Activated CD4-positive, alpha-beta T cell treated with anti-CD3 and anti-CD28 coated beads, Interleukin-2, amount 50 U/mL, for 24 hours (primary cell): ENCODE measurements around the gene PSMC6.

Experiments
- DNase-seq, 2 donors: peaks; one replicate each; pipeline ENCODE4 v3.0.0-alpha.2; 2020; ENCODE audit warnings: low read depth in 1 of 2, low spot score in 1 of 2

Gene PSMC6

DNA sequence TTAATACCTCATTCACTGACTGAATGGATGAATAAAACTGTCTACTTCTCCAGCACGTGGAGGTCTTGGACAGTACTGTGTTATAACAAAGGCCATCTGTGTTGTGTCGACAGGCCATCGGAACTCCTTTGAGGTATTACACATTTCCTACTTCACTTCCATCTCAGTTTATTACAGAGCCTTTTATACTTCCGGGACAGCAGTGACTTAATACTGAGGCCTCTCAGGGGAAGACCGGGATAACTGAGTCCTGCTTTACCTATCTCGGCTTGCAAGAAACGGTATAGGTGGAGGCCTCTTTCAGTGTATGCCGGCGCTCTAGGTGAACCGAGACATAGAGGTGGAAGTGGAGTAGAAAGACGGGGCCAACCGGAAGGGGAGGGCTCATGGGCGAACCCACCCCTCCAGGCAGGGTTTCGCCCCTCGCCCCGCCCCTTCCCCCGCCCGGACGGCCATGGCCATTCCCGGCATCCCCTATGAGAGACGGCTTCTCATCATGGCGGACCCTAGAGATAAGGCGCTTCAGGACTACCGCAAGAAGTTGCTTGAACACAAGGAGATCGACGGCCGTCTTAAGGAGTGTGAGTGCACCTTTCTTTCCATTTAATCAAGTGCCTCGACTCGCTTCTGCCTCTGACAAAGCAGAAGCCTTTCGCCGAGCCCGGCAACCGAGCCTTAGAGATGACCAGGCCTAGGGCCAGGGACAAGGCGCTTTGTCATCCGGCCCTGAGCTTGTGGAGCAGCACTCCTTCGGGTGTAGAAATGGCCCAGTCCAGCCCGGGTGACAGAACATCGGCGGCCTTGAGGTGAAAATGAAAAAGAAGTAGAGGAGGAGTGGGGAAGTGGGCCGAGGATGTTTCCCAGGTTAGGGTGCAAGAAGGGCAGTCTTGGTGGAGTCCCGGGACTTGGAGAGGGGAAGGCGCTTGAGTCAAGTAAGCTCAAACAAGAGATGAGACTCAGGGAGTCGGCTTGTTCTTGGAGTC is at the start of gene PSMC6:
Gene PSMC6, plus strand, starts transcription at position 477 of the 983 bp plus-strand sequence. Its CDS starts 20 bp downstream, at position 497.
- DNase-seq, result peak; percentile 88 to 94

DNA sequence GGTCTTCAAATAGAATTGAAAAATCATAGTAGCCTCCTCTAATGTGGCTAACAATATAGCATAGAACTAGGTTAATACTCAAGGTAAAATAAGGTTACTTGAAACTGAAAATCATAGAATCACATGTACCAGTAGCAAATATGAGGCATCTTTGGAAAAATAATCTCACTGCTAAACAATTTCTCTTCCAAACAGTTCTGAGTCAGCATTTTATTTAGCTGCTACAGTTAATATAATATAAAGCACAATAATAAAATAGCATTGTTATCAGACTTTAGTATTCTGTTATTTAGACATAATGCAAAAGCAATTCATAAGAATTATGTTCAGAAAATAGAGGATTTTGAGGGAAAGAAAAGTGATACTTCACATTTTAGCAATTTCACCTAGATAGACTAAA is 46.7 kb upstream of the PSMC6 start:
- DNase-seq, result no peak

DNA sequence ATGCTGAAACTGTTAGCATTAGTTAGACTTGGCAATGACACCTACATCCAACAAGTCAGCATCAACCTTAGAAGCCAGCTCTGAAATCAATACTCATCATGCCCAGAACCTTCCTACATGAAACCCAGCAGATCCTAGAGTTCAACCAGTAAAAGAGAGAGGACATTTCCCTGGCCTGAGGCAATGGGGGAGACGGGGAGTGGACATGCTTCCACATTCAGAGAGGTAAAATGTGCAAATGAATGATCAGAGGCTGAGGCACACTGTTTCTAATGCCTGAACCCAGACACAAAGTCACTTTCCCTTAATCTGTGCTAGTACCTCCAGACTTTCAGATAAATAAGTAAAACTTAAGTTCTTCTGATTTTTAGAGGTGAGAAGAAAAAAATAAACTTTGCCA is 46.2 kb upstream of the PSMC6 start:
- no peak for DNase-seq

DNA sequence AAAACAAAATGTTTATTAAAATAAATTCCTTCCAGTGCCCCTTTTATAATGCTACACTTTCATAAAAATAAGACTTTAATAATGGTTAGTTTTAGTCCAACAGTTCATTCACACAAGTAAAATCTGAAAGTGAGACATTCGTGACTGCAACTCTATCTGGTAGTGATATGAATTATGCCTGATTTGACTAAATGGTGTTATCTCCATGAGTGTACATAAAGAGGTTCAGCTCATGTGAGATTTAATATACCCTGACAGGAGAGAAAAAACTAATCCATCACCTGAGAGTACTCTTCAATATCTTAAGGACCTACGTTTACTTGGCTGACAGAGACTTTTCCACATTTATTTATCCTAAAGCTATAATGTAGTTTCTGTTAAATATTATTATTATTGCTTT is 45.7 kb upstream of the PSMC6 start:
- no peak for DNase-seq

DNA sequence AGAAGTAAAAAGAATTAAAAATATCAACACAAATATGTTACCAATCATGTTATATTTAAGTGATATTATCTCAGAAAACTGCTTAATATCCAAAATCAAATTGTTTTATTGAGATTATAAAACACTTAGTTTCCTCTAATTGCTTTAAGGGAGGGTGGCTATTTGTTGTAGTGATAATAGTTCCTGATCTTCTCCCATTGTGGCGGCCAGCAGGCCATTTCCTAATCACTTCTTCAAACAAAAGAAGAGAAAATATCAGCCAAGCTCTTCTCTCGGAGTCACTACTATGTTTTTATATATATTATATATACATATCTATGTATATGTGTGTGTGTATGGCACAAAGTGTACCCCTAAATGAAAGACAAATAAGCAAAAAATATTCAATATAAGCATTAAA is 43.1 kb upstream of the PSMC6 start:
- DNase-seq, result no peak

DNA sequence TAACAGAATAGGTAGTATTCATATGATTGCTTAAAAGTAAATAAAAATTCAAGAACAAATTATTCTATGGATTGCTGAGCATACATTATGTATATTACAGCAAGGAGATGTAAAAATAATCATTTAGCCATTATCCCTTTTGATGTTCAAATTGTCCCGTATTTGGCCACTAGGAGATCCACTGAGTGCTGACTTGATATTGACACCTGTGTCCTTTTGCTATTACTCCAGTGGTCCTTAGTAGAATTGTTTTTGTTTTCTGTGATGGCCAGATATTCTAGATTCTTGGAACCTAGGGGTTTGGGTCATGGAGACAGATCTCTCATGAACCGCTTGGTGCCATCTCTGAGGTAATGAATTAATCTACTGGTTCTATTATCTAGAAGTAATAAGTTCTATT is 28.4 kb upstream of the PSMC6 start:
- no peak for DNase-seq

DNA sequence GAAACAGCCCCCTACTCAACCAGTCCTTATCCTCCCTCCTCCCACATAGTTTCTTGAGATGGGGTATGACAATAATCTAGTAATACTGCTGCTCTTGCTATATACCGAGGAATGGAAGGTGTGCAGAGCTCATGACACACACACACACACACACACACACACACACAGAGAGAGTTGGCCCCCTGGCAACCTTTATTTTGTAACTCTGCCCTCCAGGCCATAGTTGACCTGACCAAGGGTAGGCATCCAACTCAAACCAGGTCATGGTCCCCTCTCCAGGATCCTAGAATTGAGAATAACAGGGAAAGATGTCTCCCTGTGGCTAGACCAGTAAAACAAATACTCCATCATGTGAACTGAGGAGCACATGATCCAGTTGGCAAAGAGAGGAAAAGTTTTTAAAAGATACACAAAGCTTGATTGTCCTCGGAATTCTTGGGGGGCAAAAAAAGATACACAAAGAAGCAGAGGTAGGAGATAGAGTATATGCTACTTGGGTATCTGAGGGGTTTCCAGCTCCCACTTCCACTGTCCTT is 22.9 kb upstream of the PSMC6 start:
- DNase-seq, result no peak

DNA sequence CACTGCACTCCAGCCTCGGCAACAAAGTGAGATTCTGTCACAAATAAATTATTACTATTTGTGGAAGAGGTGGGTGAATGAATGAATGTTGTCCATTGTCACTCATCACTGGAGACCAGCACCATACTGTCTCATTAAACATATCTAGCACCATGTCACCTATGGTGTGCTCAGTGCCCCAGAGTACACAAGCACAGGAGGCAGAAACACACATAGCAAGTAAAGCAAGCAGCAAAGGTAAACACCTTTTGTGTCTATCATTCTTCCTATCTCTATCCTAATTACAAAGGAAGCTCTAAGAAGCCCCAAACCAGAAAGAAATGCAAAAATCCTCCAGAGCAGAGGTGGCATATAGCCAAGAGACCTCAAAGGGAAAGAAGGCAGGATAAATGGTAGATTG is 20.8 kb upstream of the PSMC6 start:
- no peak for DNase-seq

DNA sequence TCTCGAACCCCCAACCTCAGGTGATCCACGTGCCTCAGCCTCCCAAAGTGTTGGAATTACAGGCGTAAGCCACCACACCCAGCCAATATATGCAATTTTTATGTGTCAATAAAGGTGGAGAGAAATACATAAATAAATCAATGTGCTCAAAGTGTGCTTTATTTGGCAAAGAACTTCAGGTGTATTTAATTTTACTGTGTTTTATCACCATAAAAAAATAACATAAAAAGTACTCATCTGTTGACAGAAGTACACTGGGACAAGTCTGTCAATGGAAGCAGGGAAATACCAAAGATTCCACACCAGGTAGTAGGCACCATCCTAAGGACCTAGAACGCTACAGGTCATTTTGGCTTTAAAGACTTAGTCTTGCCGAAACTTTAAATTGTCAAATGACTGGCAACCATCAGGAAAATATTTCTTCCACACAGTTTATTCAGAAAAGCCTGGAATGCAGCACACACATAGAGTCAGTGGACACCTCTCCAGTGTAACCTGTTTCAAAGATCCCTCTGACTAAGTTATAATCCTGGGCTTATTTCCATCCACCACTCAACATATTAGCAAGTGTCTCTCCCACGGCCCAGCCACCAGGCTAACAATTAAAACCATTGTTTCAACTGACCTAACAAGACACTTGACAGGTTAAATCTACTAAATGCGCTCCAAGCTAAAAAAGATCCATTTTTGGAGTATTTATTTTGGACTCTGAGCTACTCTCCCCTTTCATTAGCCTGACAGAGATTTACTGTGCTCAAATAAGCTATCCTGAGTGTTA is 15.8 kb upstream of the PSMC6 start:
- DNase-seq, result no peak

DNA sequence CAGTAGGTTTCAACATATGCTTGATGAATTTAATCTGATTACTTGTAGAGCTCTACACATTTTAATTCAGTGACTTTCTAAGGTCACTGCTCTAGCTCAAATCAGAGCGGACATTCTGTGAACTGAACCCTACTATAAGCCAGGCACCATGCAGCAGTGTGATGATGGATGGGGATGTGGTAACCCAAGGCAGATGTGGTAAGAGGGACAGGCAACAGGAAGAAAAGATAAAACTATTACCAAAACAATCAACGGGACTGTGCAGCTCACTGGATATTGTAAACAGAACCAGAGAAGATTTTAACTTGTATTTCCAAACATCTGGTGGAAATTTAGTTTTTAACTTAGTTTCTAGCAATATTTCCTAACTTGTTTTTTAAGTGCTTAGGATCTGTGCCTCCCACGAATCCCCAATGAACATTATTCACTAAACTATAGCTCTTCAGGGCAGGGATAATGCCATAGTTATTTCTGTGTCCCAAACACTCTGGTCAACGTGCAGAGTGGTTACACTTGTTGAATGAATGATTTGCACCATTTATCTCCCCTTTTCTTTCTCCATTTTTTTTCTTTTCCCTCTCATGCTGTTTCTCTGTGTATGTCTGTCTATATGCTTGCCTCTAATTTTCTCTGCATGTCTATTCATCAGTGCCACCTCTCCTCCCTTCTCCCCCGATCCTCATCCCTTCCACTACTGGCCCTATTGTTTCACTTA is 14.6 kb upstream of the PSMC6 start:
- DNase-seq, result no peak

DNA sequence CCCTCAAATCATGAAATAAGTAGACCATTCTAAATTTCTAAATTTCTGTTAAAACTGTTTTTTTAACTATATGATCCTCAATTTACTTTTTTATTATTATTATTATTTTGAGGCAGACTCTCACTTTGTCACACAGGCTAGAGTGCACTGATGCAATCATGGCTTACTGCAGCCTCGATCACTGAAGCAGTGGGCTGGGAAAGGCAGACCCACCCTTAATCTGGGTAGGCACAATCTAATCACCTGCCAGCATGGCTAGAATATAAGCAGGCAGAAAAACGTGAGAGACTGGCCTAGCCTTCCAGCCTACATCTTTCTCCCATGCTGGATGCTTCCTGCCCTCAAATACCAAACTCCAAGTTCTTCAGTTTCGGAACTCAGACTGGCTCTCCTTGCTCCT is 14.0 kb upstream of the PSMC6 start:
- DNase-seq, result no peak

DNA sequence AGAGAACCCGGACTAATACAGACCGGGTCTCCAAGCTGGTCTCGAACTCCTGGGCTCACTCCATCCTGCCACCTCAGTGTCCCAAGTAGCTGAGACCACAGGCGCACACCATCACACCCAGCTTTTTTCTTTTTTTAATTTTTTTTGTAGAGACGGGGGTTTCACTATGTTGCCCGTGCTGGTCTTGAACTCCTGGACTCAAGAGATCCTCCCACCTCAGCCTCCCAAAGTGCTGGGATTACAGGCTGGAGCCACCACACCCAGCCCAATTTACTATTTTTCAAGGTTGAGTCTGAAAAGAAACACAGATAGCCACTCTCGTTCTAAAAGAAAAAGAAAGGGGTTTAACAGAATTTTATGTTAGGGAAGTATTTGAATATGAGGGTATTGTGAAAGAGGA is 13.5 kb upstream of the PSMC6 start:
- no peak for DNase-seq

DNA sequence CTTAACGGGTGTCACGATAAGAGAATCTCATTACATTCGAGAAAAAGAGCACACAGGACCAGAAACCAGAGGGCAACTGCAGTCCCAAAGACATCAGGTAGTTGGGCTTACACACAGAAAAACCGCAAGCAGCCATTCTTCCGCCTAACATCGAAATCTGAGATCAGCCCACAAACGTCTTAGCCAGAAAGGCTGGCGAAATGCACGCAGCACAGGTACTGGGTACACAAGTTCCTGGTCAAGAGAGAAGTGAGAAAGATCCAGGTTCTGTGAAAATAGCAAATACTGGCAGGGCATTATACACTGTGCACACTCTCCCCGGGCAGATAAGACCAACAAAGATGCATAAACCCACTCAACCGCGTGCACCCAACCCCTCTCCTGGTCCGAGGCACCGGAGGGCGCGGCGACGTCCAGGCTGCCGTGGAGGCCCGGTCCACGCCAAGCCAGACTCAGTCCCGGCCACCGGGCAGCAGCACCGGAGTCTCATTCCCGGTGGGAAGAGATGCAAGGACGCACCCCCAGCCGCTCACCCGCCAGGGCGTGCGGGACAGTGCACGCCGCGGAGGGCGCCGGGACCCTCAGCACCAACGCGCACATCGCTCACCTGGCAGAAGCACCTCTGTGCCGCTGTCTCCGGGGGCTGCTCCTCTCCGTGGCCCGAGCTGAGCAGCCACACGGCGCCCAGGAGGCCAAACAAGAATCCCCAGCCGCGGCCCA is 12.1 kb upstream of the PSMC6 start:
- peak; percentile 18 to 40 for DNase-seq

DNA sequence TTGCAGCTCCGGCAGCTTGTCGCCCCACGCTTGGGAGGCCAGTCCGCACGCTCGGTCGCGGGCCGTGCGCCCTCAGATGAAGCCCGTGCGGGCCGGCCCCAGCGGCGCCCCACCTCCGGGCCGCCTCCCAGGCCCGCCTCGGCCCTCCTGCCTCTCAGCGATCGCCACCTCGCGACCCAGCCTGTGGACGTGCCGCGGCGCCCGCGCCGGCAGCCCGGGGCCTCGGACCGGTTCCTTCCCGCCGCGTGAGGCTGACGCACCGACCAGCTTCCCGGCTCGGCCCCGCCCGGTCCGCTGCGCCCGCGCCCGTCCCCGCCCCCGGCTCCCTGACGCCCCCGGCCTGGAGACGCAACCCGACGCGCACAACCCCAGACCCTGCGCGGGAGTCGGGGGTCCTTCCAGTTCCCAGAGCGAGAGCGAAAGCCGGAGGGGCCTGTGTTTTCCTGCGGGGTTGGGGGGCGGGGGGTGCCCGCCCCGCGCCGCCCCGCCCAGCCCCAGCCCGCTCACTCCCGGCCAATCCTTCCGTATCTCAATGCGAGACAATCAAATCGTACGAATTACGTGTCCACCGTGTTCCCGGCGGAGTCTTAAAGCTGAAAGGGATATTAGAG is 11.4 kb upstream of the PSMC6 start, which contains the start of gene ERO1A:
Gene ERO1A, minus strand, starts transcription at position 78 of the 611 bp plus-strand sequence. Its CDS starts 77 bp downstream, at position 1.
- DNase-seq, result peak; percentile 36 to 43

DNA sequence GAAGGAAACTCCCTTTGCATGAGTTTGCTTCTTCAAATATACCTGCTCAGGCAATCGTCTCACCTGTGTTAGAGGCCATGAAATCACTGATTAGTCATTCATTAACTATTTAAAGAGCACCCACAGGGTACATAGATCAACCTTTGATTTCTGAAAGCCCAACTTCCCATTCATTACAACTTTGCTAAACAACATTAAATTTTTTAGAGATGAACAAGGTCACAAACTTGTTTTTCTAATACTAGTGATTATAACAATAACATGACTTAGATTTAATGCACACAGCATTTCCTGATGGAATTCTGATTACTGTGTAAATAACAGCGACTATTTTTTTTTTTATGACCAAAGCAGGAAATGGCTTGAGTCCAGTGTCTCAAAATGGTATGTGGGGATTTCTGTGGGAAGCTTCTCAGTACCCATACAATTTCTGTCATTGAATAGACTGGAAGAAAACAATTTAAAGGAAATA is 6.3 kb upstream of the PSMC6 start:
- DNase-seq, result no peak

DNA sequence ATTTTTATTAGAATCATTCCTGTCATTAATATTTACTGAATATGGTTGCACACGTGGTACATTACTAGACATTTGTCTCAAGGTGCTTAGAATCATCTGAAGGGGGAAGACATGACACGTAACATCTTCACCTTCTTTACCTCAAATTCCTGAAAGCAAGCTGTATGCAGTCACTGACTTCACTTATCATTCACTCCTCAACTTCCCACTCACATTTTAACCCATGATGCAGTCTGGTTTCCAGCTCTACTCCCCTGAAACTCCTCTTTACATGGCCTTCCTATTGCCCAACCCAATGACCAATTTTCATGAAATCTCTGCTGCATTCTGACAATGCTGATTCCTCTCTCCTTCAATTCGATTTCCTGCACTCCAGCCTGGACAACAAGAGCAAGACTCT is 5.8 kb upstream of the PSMC6 start:
- DNase-seq, result no peak

DNA sequence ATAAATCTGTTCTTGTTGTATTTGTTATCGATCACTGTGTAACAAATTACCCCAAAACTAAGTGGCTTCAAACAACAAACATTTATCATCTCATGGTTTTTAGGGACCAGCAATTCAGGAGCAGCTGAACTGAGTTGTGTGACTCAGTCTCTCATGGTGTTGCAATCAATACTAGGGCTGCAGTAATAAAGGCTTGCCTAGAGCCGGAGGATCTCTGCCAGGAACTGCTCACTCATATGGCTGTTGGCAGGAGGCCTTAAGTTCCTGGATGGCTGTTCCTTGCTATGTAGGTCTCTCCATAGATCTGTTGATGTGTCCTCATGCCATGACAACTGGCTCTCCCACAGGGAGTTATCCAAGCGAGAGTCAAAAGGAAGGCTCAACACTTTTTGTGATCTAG is 3.8 kb upstream of the PSMC6 start:
- DNase-seq, result no peak

DNA sequence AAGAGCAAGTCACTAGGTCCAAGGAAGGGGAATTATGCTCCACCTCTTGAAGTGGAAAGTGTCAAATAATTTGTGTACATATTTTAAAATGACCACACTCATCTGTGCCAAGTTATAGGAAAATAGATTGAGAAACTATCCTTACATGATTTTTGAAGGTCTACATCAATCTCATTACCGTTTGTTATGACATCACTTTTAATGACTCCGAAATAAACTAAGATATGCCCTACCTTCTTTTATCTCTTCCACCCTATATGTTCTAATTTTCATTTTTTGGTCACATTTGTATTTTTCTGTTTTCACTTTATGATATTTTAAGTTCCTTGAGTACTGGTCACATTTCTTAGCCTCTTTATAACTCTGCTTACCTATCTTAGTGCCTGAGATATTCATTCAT is 3.3 kb upstream of the PSMC6 start:
- no peak for DNase-seq

DNA sequence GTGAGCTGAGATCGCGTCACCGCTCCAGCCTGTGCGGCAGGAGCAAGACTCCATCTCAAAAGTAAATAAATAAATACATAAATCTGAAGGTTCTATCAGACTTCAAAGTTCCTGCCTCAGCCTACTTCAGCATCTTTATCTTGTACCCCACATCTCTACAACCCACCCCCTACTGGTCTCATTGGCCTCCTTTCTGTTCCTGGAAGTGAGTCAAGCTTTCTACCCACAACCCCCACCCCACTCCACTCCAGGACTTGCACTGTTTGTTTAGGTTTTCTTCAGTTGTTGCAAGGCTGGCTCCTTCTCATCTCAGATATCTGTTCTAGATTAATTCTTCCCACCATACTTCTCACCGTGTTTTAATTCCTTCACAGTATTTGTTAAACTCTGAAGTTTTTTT is 714 bp upstream of the PSMC6 start:
- peak in 1 of 2 donors; percentile 35 for DNase-seq

DNA sequence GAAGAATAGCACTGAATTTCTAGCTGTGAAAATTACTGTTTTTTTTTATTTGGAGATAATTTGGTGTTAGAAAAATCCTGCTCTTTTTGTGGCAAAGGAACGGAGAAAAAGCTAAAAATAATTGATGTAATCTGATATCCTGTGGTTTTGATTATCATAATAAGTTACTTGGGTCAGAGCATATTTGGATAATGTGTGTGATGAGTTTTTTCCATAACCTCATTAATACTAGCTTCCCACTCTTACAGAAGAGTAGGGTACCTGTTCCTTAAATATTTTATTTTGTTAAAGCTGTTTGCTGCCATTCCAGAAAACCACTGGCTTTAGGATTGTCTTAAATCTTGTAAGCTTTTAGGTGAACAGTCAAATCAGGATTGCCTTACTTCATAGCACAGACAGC is 4.7 kb downstream of the PSMC6 start:
- DNase-seq, result no peak
